NCI-H1105 (cell line): ENCODE results near the gene CDHR2.

ENCODE experiments used
- DNase-seq: peaks from one replicate; lab custom pipeline; 2025; lab: John Stamatoyannopoulos, UW

CDHR2 gene

GRCh38 chr5:176620333-176620981, 71.3 kb downstream of the CDHR2 start:
- no peak for DNase-seq

- DNase-seq, result no peak
These were observed 72.5 kb downstream of the CDHR2 start for GRCh38 chr5:176621661-176622079.

- no peak for DNase-seq
These were observed 75.0 kb downstream of the CDHR2 start for GRCh38 chr5:176624142-176624541.

- no peak for DNase-seq
These were observed 75.8 kb downstream of the CDHR2 start for GRCh38 chr5:176624938-176625337.

- DNase-seq, result no peak
These were observed 76.4 kb downstream of the CDHR2 start for GRCh38 chr5:176625512-176625911.

- no peak for DNase-seq
These were observed 77.1 kb downstream of the CDHR2 start for GRCh38 chr5:176625966-176626875.

GRCh38 chr5:176626876-176627236, 77.7 kb downstream of the CDHR2 start:
- no peak for DNase-seq

GRCh38 chr5:176627582-176627981, 78.4 kb downstream of the CDHR2 start:
- DNase-seq, result no peak

- DNase-seq, result no peak
These were observed 79.5 kb downstream of the CDHR2 start for GRCh38 chr5:176628406-176629228.

GRCh38 chr5:176629317-176629852, 80.2 kb downstream of the CDHR2 start:
- DNase-seq, result no peak

GRCh38 chr5:176629853-176630680, 80.9 kb downstream of the CDHR2 start, which contains the start of the genes EIF4E1B and SNCB:
Gene EIF4E1B (plus strand): TSS chr5:176630675. CDS start chr5:176642788, 12,113 bp downstream.
Gene SNCB (minus strand): TSS chr5:176630534. CDS start chr5:176629654, 880 bp downstream.
- peak; percentile 36 for DNase-seq

GRCh38 chr5:176630681-176631222, 81.6 kb downstream of the CDHR2 start:
- DNase-seq, result no peak

- DNase-seq, result no peak
These were observed 82.5 kb downstream of the CDHR2 start for GRCh38 chr5:176631383-176632200.

- no peak for DNase-seq
These were observed 83.6 kb downstream of the CDHR2 start for GRCh38 chr5:176632745-176633144.

GRCh38 chr5:176633598-176633997, 84.5 kb downstream of the CDHR2 start:
- DNase-seq, result no peak

GRCh38 chr5:176636426-176636825, 87.3 kb downstream of the CDHR2 start:
- no peak for DNase-seq

GRCh38 chr5:176637556-176637955, 88.4 kb downstream of the CDHR2 start:
- no peak for DNase-seq

- no peak for DNase-seq
These were observed 89.3 kb downstream of the CDHR2 start for GRCh38 chr5:176638437-176638836.

GRCh38 chr5:176639208-176639607, 90.1 kb downstream of the CDHR2 start:
- DNase-seq, result no peak

GRCh38 chr5:176639981-176640380, 90.8 kb downstream of the CDHR2 start:
- no peak for DNase-seq
